Peyer's patch (tissue), 4 donors: Measurements from ENCODE around the gene LRRC46.

ENCODE experiments used
- CTCF ChIP-seq, 6 experiments: fragments of 450-650 bp in 4 of 6; fragments of 200-600 bp in 2 of 6; sonication (generic) in 1 of 6; IDR thresholded peaks; one replicate each; pipeline ENCODE4 v1.5.1; 2017 to 2019; ENCODE audit warnings: antibody characterized with exemption in 6 of 6, mild to moderate bottlenecking in 3 of 6, moderate library complexity in 1 of 6
- POLR2A ChIP-seq, 2 donors: fragments of 450-650 bp; IDR thresholded peaks; one replicate each; pipeline ENCODE4 v1.5.1; 2017; ENCODE audit warnings: antibody characterized with exemption in 2 of 2, mild to moderate bottlenecking in 2 of 2, moderate library complexity in 2 of 2

- TF ChIP-seq CTCF (IDR thresholded peaks at IDR 0.05) (peak in 1 of 6 experiments; percentile 16), POLR2A (IDR thresholded peaks at IDR 0.05) (peak; percentile 72 to 89)
These were observed 9.8 kb upstream of the LRRC46 start, which contains the start of gene OSBPL7 for GRCh38 chr17:47821424-47822391.
